ENCODE measurements around the gene DGUOK. TPM values are rescaled to one million over a fixed set of nuclear protein-coding genes. Genes with fewer than 3 reads are reported as not detected.

The DGUOK gene
- polyA plus RNA-seq, 1 donor from 2014 or later = 168 TPM

- Histone ChIP-seq H3K27ac (ENCODE audit: low read length) (peak overlapping the region; percentile 99), H3K27me3 (ENCODE audit: insufficient read depth, low read depth, low read length) (no peaks in the 10 kb centered on the region), H2AFZ (ENCODE audit: low read depth, low read length) (peak overlapping the region; percentile 37), H3K4me2 (ENCODE audit: low read length) (peak overlapping the region; percentile 53), H3K4me3 (ENCODE audit: low read length) (peak overlapping the region; percentile 73), H3F3A (ENCODE audit: insufficient read depth, low read length, poor library complexity, severe bottlenecking) (peaks cover 8% of the 10 kb centered on the region), H4K20me1 (ENCODE audit: insufficient read depth) (no peaks in the 10 kb centered on the region), H3K9ac (ENCODE audit: low read length) (peak overlapping the region; percentile 86), H3K36me3 (ENCODE audit: insufficient read depth, low read length) (no peaks in the 10 kb centered on the region), H3K9me3 (ENCODE audit: low read length) (no peaks in the 10 kb centered on the region), H3K79me2 (replicated peaks; ENCODE audit: insufficient read depth, low read length) (peaks cover 84% of the 10 kb centered on the region), H3K9me2 (ENCODE audit: insufficient read depth, low read length) (no peaks in the 10 kb centered on the region)
- TF ChIP-seq EZH2 (IDR thresholded peaks at IDR 0.05; ENCODE audit: borderline replicate concordance, insufficient read depth, low read length, poor library complexity, severe bottlenecking) (no peak), EP300 (conservative IDR thresholded peaks at IDR 0.05; ENCODE audit: poor library complexity, severe bottlenecking) (peak; percentile 92), POLR2AphosphoS5 (IDR thresholded peaks at IDR 0.05) (peak; percentile 86), TAF1 (IDR thresholded peaks at IDR 0.05; ENCODE audit: low read depth) (no peak), REST (IDR thresholded peaks at IDR 0.05; ENCODE audit: borderline replicate concordance) (peak; percentile 70), RAD21 (conservative IDR thresholded peaks at IDR 0.05) (peak; percentile 32), CTCF (IDR thresholded peaks at IDR 0.05; ENCODE audit: poor library complexity, severe bottlenecking) (no peak), MXI1 (conservative IDR thresholded peaks at IDR 0.05; ENCODE audit: poor library complexity, severe bottlenecking) (peak; percentile 57), SMC3 (conservative IDR thresholded peaks at IDR 0.05; ENCODE audit: poor library complexity) (no peak)
Observed at GRCh38 chr2:73998451-73998850, 71.8 kb downstream of the DGUOK start.

GRCh38 chr2:73998933-73999332 is 72.3 kb downstream of the DGUOK start:
- no peak overlapping the region for H2AFZ ChIP-seq (ENCODE audit: low read depth, low read length)
- peaks cover 84% of the 10 kb centered on the region for H3K79me2 ChIP-seq (replicated peaks; ENCODE audit: insufficient read depth, low read length)
- peak overlapping the region; percentile 73 for H3K4me3 ChIP-seq (ENCODE audit: low read length)
- TF ChIP-seq CTCF (IDR thresholded peaks at IDR 0.05; ENCODE audit: poor library complexity, severe bottlenecking) (no peak), RAD21 (conservative IDR thresholded peaks at IDR 0.05) (no peak), EZH2 (IDR thresholded peaks at IDR 0.05; ENCODE audit: borderline replicate concordance, insufficient read depth, low read length, poor library complexity, severe bottlenecking) (no peak), REST (IDR thresholded peaks at IDR 0.05; ENCODE audit: borderline replicate concordance) (no peak), POLR2AphosphoS5 (IDR thresholded peaks at IDR 0.05) (no peak), TAF1 (IDR thresholded peaks at IDR 0.05; ENCODE audit: low read depth) (no peak), EP300 (conservative IDR thresholded peaks at IDR 0.05; ENCODE audit: poor library complexity, severe bottlenecking) (no peak), SMC3 (conservative IDR thresholded peaks at IDR 0.05; ENCODE audit: poor library complexity) (no peak), MXI1 (conservative IDR thresholded peaks at IDR 0.05; ENCODE audit: poor library complexity, severe bottlenecking) (no peak)
- H3K27me3 ChIP-seq (ENCODE audit: insufficient read depth, low read depth, low read length) = no peaks in the 10 kb centered on the region
- H3K27ac ChIP-seq (ENCODE audit: low read length) = peak overlapping the region; percentile 99
- no peaks in the 10 kb centered on the region for H3K36me3 ChIP-seq (ENCODE audit: insufficient read depth, low read length)
- H3K4me2 ChIP-seq (ENCODE audit: low read length) = peak overlapping the region; percentile 53
- H3K9me3 ChIP-seq (ENCODE audit: low read length) = no peaks in the 10 kb centered on the region
- peaks cover 3% of the 10 kb centered on the region for H4K20me1 ChIP-seq (ENCODE audit: insufficient read depth)
- H3K9ac ChIP-seq (ENCODE audit: low read length) = peak overlapping the region; percentile 86
- peaks cover 8% of the 10 kb centered on the region for H3F3A ChIP-seq (ENCODE audit: insufficient read depth, low read length, poor library complexity, severe bottlenecking)
- no peaks in the 10 kb centered on the region for H3K9me2 ChIP-seq (ENCODE audit: insufficient read depth, low read length)

All from neural cell (in vitro differentiated cells).